IMR-90 (cell line): ENCODE data around the gene HMGA1. TPM values are rescaled to one million over a fixed set of nuclear protein-coding genes. Genes with fewer than 3 reads are reported as not detected.

Source experiments
- MAFK ChIP-seq: IDR thresholded peaks from 2 replicates; pipeline ENCODE4 v1.6.1; 2012; ENCODE audit warnings: low read depth, low read length, improper control_type of control experiment
- NFE2L2 ChIP-seq: fragments of 150-350 bp; IDR thresholded peaks from 2 replicates; pipeline ENCODE4 v1.6.1; 2016; ENCODE audit warnings: low read depth, mild to moderate bottlenecking, low read length
- RAD21 ChIP-seq: IDR thresholded peaks from 2 replicates; pipeline ENCODE4 v1.6.1; 2012; ENCODE audit warnings: low read length, improper control_type of control experiment
- RCOR1 ChIP-seq: IDR thresholded peaks from 2 replicates; pipeline ENCODE4 v1.6.1; 2012; ENCODE audit warnings: mild to moderate bottlenecking, low read length, improper control_type of control experiment; ENCODE audit not compliant: insufficient replicate concordance
- polyA plus RNA-seq, 3 experiments: library from polyadenylated mRNA; depleted of rRNA; stranded (reverse); fragments of >200 nt; gene quantifications; 2 replicates each; pipeline ENCODE4 v1.2.3, GENCODE V29; 2012; ENCODE audit warnings: low replicate concordance in 1 of 3
- total RNA-seq: library from RNA; depleted of rRNA; stranded (reverse); fragments of >200 nt; gene quantifications from 2 replicates; pipeline ENCODE4 v1.2.3, GENCODE V29; 2012
- TF ChIP-seq, protein P1 (sequence below): fragments of 150-350 bp; IDR thresholded peaks from 2 replicates; pipeline ENCODE4 v1.6.1; 2017; ENCODE audit warnings: mild to moderate bottlenecking, antibody characterized with exemption, low read length, low read depth

Gene HMGA1
- total and polyA plus RNA-seq, 2 of the 4 experiments (the other 2 are of a cell fraction), result 101 to 589 TPM

DNA sequence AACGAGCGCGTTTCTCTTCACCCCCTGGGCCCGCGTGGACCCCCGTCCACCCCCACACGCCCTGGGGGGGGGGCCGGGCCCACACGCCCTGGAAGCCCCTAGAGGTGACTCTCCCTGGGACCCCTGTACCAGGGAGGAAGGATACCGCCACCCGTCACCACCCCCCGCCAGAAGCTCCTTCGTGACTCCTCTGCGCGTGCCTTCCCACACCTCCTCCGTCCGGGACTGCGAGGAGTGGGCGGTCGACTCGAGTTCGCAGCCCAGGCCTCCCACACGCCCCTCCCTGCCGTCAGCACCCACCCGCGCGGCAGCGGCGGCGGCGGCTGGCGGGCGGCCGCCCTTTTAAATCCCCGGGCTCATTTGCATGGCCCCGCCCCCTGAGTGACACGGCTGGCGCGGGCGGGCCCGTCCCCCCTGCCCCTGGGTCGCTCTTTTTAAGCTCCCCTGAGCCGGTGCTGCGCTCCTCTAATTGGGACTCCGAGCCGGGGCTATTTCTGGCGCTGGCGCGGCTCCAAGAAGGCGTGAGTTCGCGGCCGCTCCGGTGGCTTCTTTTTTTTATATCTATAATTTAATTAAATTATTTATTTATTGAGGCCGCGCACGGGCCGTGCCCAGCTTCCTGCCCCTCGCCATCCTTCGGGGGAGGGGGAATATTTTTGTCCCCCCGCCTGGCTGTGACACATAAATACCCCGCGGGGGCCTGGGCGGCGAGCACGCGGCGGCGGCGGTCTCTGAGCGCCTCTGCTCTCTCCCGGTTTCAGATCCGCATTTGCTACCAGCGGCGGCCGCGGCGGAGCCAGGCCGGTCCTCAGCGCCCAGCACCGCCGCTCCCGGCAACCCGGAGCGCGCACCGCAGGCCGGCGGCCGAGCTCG is at the start of gene HMGA1 (continued):
- TF ChIP-seq, protein P1, sequence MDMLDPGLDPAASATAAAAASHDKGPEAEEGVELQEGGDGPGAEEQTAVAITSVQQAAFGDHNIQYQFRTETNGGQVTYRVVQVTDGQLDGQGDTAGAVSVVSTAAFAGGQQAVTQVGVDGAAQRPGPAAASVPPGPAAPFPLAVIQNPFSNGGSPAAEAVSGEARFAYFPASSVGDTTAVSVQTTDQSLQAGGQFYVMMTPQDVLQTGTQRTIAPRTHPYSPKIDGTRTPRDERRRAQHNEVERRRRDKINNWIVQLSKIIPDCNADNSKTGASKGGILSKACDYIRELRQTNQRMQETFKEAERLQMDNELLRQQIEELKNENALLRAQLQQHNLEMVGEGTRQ, result no peak
- TF ChIP-seq NFE2L2, result no peak
- TF ChIP-seq MAFK, result no peak
- TF ChIP-seq RAD21, result no peak
- peak; percentile 10 for TF ChIP-seq RCOR1
